Mucosa of descending colon (tissue), 3 donors: ENCODE data around the gene KCND3. TPM values are rescaled to one million over a fixed set of nuclear protein-coding genes. Genes with fewer than 3 reads are reported as not detected.

Experiments used
- ATAC-seq: fragments of 200-7000 bp; cut with Tn5 transposase; one replicate; pipeline ENCODE4 v1.9.1; 2020; ENCODE audit warnings: mild to moderate bottlenecking, moderate library complexity
- DNase-seq, 3 donors: peaks; one replicate each; pipeline ENCODE4 v3.0.0-alpha.2; 2020
- H3K36me3 ChIP-seq: fragments of 200-600 bp; one replicate; pipeline ENCODE4 v1.8.0; 2021; ENCODE audit warnings: low read depth, mild to moderate bottlenecking
- H3K4me1 ChIP-seq: fragments of 200-600 bp; one replicate; pipeline ENCODE4 v1.8.0; 2021; ENCODE audit warnings: low read depth, mild to moderate bottlenecking
- H3K4me3 ChIP-seq: fragments of 200-600 bp; one replicate; pipeline ENCODE4 v1.8.0; 2021; ENCODE audit warnings: mild to moderate bottlenecking
- H3K9me3 ChIP-seq: fragments of 200-600 bp; one replicate; pipeline ENCODE4 v1.8.0; 2021; ENCODE audit warnings: mild to moderate bottlenecking
- CTCF ChIP-seq: fragments of 200-600 bp; IDR thresholded peaks from one replicate; pipeline ENCODE4 v1.8.0; 2022; ENCODE audit warnings: antibody characterized with exemption, mild to moderate bottlenecking
- intact Hi-C, 2 donors: fragments of 100-400 bp; cut with DNase I in 1 of 2; cut with micrococcal nuclease in 1 of 2; formaldehyde crosslinking; loops; one replicate each; pipeline versions ENCODE4 v1.11.0 to v1.11.1; 2022; cut with DNase I, micrococcal nuclease
- total RNA-seq, 3 donors: library from RNA; stranded (reverse); fragmentation: NEBNext Ultra II Directional in 2 of 3; extraction: Animal tissue kit (Norgen Biotek cat#: 25700) in 2 of 3; gene quantifications; one replicate each; pipeline versions ENCODE4 v1.2.1 to v1.2.4, GENCODE V29; 2021 to 2023
- donor health status: DM: no; HTN: no; CAD: no; lungs with moderate emphysema.
- donor health status: DM: no; HTN: no; CAD: no.
- donor health status: DM: no; HTN: yes; CAD: no.

Gene KCND3
- total RNA-seq, 3 donors from 2014 or later, result 1.2 to 10.3 (median 5.5) TPM

GRCh38 chr1:111739194-111739924 lies 250.1 kb downstream of the KCND3 start, which contains the start of gene INKA2:
Gene INKA2 (minus strand): TSS chr1:111739395. CDS start chr1:111739242, 153 bp downstream.
- Histone ChIP-seq H3K4me3 (peak within 1 kb of the TSS; percentile 16), H3K36me3 (no peaks in the 10 kb centered on the region), H3K4me1 (peaks cover 3% of the 10 kb centered on the region), H3K9me3 (no peaks in the 10 kb centered on the region)
- TF ChIP-seq CTCF, result no peak
- intact Hi-C loops, result no loop called here
- ATAC-seq (peak; percentile 89), DNase-seq (peak; percentile 86 to 94 (median 91))

- peaks cover 3% of the 10 kb centered on the region for H3K4me1 ChIP-seq
- no peaks in the 10 kb centered on the region for H3K36me3 ChIP-seq
- DNase-seq, result peak; percentile 55 to 81 (median 81)
- peak overlapping the region; percentile 16 for H3K4me3 ChIP-seq
- intact Hi-C loops, result no loop called here
- H3K9me3 ChIP-seq, result no peaks in the 10 kb centered on the region
- ATAC-seq, result peak; percentile 78
- no peak for TF ChIP-seq CTCF
Observed at GRCh38 chr1:111738436-111739193, 250.9 kb downstream of the KCND3 start.

- DNase-seq, result no peak
- Histone ChIP-seq H3K9me3 (no peaks in the 10 kb centered on the region), H3K36me3 (no peaks in the 10 kb centered on the region), H3K4me3 (no peak overlapping the region), H3K4me1 (peaks cover 3% of the 10 kb centered on the region)
- ATAC-seq, result no peak
- intact Hi-C loops, result no loop called here
- TF ChIP-seq CTCF, result no peak
Observed at GRCh38 chr1:111738133-111738435, 251.4 kb downstream of the KCND3 start.

GRCh38 chr1:111737216-111738132 lies 252.0 kb downstream of the KCND3 start:
- Histone ChIP-seq H3K9me3 (no peaks in the 10 kb centered on the region), H3K4me1 (peaks cover 3% of the 10 kb centered on the region), H3K4me3 (no peak overlapping the region), H3K36me3 (no peaks in the 10 kb centered on the region)
- DNase-seq (no peak), ATAC-seq (no peak)
- TF ChIP-seq CTCF, result no peak
- intact Hi-C loops, result no loop called here

DNA sequence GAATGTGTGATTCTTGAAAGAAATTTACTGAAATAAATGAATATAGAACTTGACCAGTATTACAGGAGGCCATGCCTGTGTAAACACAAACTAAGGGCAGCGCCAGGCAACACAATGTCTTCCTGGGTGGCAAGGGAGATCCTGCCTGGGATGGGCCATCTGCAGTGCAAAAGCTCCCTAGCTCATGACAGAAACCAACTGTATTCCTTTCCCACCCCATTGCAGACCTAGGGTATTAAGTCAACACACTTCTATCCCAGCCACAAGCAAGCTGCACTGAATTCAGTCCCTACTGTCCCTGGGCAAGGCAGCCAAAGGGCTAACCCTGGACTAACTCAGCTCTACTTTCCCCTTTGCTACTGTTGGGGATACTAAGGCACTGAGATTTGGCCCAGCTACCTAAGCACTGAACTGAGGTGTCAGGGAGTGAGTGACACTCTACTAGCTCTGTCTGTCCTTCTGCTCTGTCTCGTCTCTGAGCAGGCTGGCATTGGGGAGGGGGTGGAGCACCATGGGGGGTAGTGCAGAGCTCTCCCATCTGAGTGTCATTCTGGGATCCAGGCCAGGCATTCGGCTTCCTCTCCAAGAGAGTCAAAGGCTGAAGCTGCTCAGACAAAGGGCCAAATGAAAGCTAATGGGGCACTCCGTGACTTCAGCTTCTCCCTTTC lies 252.8 kb downstream of the KCND3 start:
- no peaks in the 10 kb centered on the region for H3K9me3 ChIP-seq
- peaks cover 3% of the 10 kb centered on the region for H3K4me1 ChIP-seq
- H3K4me3 ChIP-seq, result no peak overlapping the region
- DNase-seq (no peak), ATAC-seq (no peak)
- intact Hi-C loops, result no loop called here
- TF ChIP-seq CTCF, result no peak
- no peaks in the 10 kb centered on the region for H3K36me3 ChIP-seq
